Measurements from ENCODE around the gene KLHL10. TPM values are rescaled to one million over a fixed set of nuclear protein-coding genes. Genes with fewer than 3 reads are reported as not detected.

The KLHL10 gene
- total and polyA plus RNA-seq, 2 experiments from 2014 or later: 0.13 to 0.42 TPM

- Histone ChIP-seq H3K4me3 (no peak overlapping the region), H3K27me3 (ENCODE audit: insufficient read depth) (no peaks in the 10 kb centered on the region), H3K9me2 (ENCODE audit: insufficient read depth) (no peaks in the 10 kb centered on the region), H2AFZ (no peak overlapping the region), H3K36me3 (ENCODE audit: insufficient read depth) (peaks cover 85% of the 10 kb centered on the region), H3K27ac (ENCODE audit: low read depth) (peak overlapping the region; percentile 76; the same call in 1 of the 2 replicates), H3K4me1 (ENCODE audit: insufficient read depth) (no peaks in the 10 kb centered on the region), H3K4me2 (no peak overlapping the region), H3F3A (replicated peaks; ENCODE audit: low read depth) (peaks cover 43% of the 10 kb centered on the region), H4K20me1 (replicated peaks; ENCODE audit: insufficient read depth) (peaks cover 59% of the 10 kb centered on the region), H3K79me2 (replicated peaks; ENCODE audit: insufficient read depth) (peaks cover 28% of the 10 kb centered on the region)
- no peak for DNase-seq (ENCODE audit: low spot score)
- TF ChIP-seq ZNF331 (CRISPR knock-in tag; IDR thresholded peaks at IDR 0.05; ENCODE audit: low read depth) (no peak), POLR2AphosphoS5 (IDR thresholded peaks at IDR 0.05; ENCODE audit: low read depth) (no peak), NANOG (IDR thresholded peaks at IDR 0.05; ENCODE audit: borderline replicate concordance) (no peak), CTCF (conservative IDR thresholded peaks at IDR 0.05; ENCODE audit: low read depth in 2 of 2) (no peak), ETS1 (IDR thresholded peaks at IDR 0.05) (no peak), EZH2phosphoT487 (IDR thresholded peaks at IDR 0.05; ENCODE audit: unreplicated experiment) (no peak), ZNF114 (CRISPR knock-in tag; IDR thresholded peaks at IDR 0.05) (no peak), EZH2 (IDR thresholded peaks at IDR 0.05; ENCODE audit: low read depth, unreplicated experiment) (no peak), STAT1 (IDR thresholded peaks at IDR 0.05; ENCODE audit: unreplicated experiment) (no peak), CREB1 (CRISPR knock-in tag; IDR thresholded peaks at IDR 0.05; ENCODE audit: low read depth) (no peak), ZNF462 (CRISPR knock-in tag; IDR thresholded peaks at IDR 0.05) (no peak), REST (IDR thresholded peaks at IDR 0.05; ENCODE audit: unreplicated experiment) (no peak), JUNB (IDR thresholded peaks at IDR 0.05; ENCODE audit: unreplicated experiment) (no peak)
- no peaks in the 10 kb centered on the region for H3K9me3 Mint-ChIP-seq
- H3K27ac Mint-ChIP-seq: no peak overlapping the region
- no peak for ATAC-seq
- no peaks in the 10 kb centered on the region for H3K4me1 Mint-ChIP-seq
- H3K27me3 Mint-ChIP-seq (ENCODE audit: insufficient read depth, low read depth, poor library complexity): peaks cover 2% of the 10 kb centered on the region
- H3K4me3 Mint-ChIP-seq: no peak overlapping the region
- peaks cover 91% of the 10 kb centered on the region for H3K36me3 Mint-ChIP-seq (ENCODE audit: low read depth)
These were observed 57.2 kb downstream of the KLHL10 start for GRCh38 chr17:41894791-41895331.

Data from GM23338 (cell line).